Loucy (cell line): ENCODE results near the gene CHST14.

Experiments used
- CTCF ChIP-seq: fragments of 200-600 bp; sonication (generic); conservative IDR thresholded peaks from 2 replicates; pipeline ENCODE4 v1.5.1; 2014; ENCODE audit warnings: mild to moderate bottlenecking, antibody characterized with exemption, low read length
- EZH2phosphoT487 ChIP-seq: fragments of 200-600 bp; IDR thresholded peaks from 2 replicates; pipeline ENCODE4 v1.6.1; 2018; ENCODE audit warnings: antibody characterized with exemption, mild to moderate bottlenecking, moderate library complexity, borderline replicate concordance

GRCh38 chr15:40465939-40466338, 4.8 kb upstream of the CHST14 start:
- TF ChIP-seq CTCF, result no peak
- TF ChIP-seq EZH2phosphoT487, result no peak
